ENCODE data around the gene WDR88. TPM values are rescaled to one million over a fixed set of nuclear protein-coding genes. Genes with fewer than 3 reads are reported as not detected.

WDR88 gene
- total RNA-seq, 1 donor from 2014 or later = not detected

DNA sequence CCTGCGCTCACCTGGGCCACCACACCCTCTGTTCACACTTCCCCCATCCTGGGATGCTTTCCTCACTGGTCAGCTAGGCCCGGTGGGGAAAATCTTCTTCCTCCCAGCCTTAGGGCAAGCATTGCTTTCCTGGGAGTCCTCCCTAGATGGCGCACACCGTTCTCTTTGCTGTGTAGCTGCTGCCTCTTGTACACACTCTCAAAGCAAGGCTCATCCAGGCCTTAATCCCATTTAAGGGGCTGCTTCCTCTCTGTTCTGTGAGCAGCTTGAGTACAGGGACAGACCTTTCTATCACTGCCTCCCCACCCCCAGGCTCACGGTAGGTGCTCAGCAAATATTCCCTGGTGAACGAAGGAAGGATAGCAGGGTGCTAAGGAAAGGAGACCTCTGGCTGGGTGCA lies 82.7 kb downstream of the WDR88 start:
- H3K27ac Mint-ChIP-seq (ENCODE audit: unreplicated experiment) = peak overlapping the region; percentile 73

DNA sequence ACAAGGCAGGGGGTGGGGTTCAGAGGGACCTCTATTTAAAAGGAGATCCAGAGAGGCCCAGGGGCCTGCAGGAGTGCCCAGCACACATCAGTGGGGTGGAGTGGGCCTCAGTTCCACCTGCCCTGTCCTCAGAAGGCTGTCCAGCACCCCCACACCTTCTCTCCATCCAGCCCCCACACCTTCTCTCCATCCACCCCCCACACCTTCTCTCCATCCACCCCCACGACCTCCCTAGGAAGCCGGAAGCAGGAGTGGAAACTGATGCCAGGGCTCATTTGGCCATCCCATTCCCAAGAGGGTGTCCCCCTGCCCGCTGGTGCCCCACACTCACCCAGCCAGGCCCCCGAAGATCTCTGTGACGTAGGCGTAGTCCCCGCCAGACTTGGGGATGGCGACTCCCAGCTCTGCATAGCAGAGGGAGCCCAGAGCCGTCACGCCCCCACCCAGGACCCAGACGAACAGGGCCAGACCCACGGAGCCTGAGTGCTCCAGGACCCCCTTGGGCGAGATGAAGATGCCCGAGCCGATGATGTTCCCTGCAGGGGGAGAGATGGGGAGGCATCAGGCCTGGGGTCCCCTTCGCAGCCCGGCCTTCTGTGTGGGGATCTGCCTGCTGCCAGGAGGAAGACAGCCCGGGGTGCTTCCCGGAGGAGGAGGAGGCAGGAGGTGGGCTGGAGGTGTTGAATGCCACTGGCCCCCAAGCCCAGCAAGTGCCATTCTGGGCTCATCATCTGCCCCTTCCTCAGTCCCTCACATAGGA lies 83.7 kb downstream of the WDR88 start:
- TF ChIP-seq CTCF (IDR thresholded peaks at IDR 0.05; ENCODE audit: unreplicated experiment) = no peak
- no peaks in the 10 kb centered on the region for H3K4me1 Mint-ChIP-seq (ENCODE audit: unreplicated experiment)
- no peak overlapping the region for H3K4me3 Mint-ChIP-seq (ENCODE audit: unreplicated experiment)
- H3K9me3 Mint-ChIP-seq (ENCODE audit: unreplicated experiment) = no peaks in the 10 kb centered on the region
- no peaks in the 10 kb centered on the region for H3K36me3 Mint-ChIP-seq (ENCODE audit: low read depth, unreplicated experiment)
- H3K27me3 Mint-ChIP-seq (ENCODE audit: unreplicated experiment) = peaks cover 8% of the 10 kb centered on the region
- DNase-seq (ENCODE audit: low spot score) = no peak
- no peak overlapping the region for H3K27ac Mint-ChIP-seq (ENCODE audit: unreplicated experiment)

More for the DNA sequence above, 82.7 kb downstream of the WDR88 start:
- Mint-ChIP-seq H3K4me3 (ENCODE audit: unreplicated experiment) (no peak overlapping the region), H3K27me3 (ENCODE audit: unreplicated experiment) (peaks cover 7% of the 10 kb centered on the region), H3K36me3 (ENCODE audit: low read depth, unreplicated experiment) (no peaks in the 10 kb centered on the region), H3K9me3 (ENCODE audit: unreplicated experiment) (no peaks in the 10 kb centered on the region), H3K4me1 (ENCODE audit: unreplicated experiment) (no peaks in the 10 kb centered on the region)
- DNase-seq (ENCODE audit: low spot score) = no peak
- TF ChIP-seq CTCF (IDR thresholded peaks at IDR 0.05; ENCODE audit: unreplicated experiment) = no peak

DNA sequence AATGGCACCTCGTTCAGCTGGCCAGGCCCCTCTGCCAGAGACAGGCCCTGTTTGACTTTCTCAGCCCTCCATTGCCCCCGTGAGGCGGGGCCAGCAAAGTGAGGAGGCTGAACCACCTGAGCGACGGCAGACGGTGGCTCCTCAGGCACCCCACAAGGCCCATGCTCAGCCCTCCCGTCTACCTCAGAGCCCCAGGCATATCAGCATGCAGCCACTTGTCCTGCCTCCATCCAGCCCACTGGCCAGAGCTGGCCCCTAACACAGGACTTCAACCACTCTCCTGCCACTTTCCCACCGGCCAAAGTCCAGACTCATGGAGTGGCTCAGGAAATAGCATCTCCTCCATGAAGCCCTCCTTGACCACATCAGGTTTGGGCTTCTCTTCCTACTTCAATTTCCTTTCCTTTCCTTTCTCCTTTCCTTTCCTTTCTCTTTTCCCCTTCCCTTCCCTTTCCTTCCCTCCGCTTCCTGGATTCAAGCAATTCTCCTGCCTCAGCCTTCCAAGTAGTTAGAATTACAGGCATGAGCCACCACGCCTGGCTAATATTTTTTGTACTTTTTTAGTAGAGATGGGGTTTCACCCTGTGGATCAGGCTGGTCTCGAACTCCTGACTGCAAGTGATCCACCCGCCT lies 84.4 kb downstream of the WDR88 start:
- H3K27me3 Mint-ChIP-seq (ENCODE audit: unreplicated experiment) = peaks cover 13% of the 10 kb centered on the region
- no peak for TF ChIP-seq CTCF (IDR thresholded peaks at IDR 0.05; ENCODE audit: unreplicated experiment)
- H3K4me3 Mint-ChIP-seq (ENCODE audit: unreplicated experiment) = no peak overlapping the region
- no peaks in the 10 kb centered on the region for H3K36me3 Mint-ChIP-seq (ENCODE audit: low read depth, unreplicated experiment)
- no peak for DNase-seq (ENCODE audit: low spot score)
- no peaks in the 10 kb centered on the region for H3K4me1 Mint-ChIP-seq (ENCODE audit: unreplicated experiment)
- H3K9me3 Mint-ChIP-seq (ENCODE audit: unreplicated experiment) = no peaks in the 10 kb centered on the region
- peak overlapping the region; percentile 57 for H3K27ac Mint-ChIP-seq (ENCODE audit: unreplicated experiment)

DNA sequence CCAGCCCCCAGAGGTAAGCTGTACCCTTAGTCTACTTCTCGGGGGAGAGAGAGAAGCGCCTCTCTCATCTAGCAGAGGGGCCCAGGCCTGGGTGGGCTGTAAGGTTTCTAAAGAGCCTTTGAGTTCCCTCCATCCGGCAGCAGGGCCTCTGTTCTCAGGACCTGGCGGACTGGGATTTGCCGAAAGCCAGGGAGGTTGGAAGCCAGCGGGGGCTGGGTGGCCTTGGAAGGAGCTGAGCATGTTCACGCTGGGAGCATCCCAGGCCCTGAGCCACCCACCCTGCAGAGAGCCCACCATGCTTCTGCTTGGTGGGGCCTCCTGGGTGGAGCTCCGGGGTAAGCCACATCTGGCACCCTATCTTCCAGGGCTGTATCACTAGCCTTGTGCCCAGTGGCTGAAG lies 86.0 kb downstream of the WDR88 start:
- DNase-seq (ENCODE audit: low spot score) = no peak
- peaks cover 13% of the 10 kb centered on the region for H3K27me3 Mint-ChIP-seq (ENCODE audit: unreplicated experiment)
- H3K36me3 Mint-ChIP-seq (ENCODE audit: low read depth, unreplicated experiment) = no peaks in the 10 kb centered on the region
- H3K27ac Mint-ChIP-seq (ENCODE audit: unreplicated experiment) = no peak overlapping the region
- no peaks in the 10 kb centered on the region for H3K4me1 Mint-ChIP-seq (ENCODE audit: unreplicated experiment)
- no peak overlapping the region for H3K4me3 Mint-ChIP-seq (ENCODE audit: unreplicated experiment)
- no peaks in the 10 kb centered on the region for H3K9me3 Mint-ChIP-seq (ENCODE audit: unreplicated experiment)
- no peak for TF ChIP-seq CTCF (IDR thresholded peaks at IDR 0.05; ENCODE audit: unreplicated experiment)

GRCh38 chr19:33219261-33219815 lies 87.4 kb downstream of the WDR88 start:
- no peak overlapping the region for H3K4me3 Mint-ChIP-seq (ENCODE audit: unreplicated experiment)
- H3K9me3 Mint-ChIP-seq (ENCODE audit: unreplicated experiment) = no peaks in the 10 kb centered on the region
- no peaks in the 10 kb centered on the region for H3K36me3 Mint-ChIP-seq (ENCODE audit: low read depth, unreplicated experiment)
- H3K27me3 Mint-ChIP-seq (ENCODE audit: unreplicated experiment) = peaks cover 13% of the 10 kb centered on the region
- DNase-seq (ENCODE audit: low spot score) = no peak
- no peaks in the 10 kb centered on the region for H3K4me1 Mint-ChIP-seq (ENCODE audit: unreplicated experiment)
- no peak overlapping the region for H3K27ac Mint-ChIP-seq (ENCODE audit: unreplicated experiment)
- TF ChIP-seq CTCF (IDR thresholded peaks at IDR 0.05; ENCODE audit: unreplicated experiment) = no peak

All from endothelial cell (in vitro differentiated cells).